Upper lobe of right lung (tissue), 1 donor: ENCODE results near the gene PTK7. TPM values are rescaled to one million over a fixed set of nuclear protein-coding genes. Genes with fewer than 3 reads are reported as not detected.

ENCODE experiments used
- ATAC-seq: fragments of 200-7000 bp; cut with Tn5 transposase; one replicate; pipeline ENCODE4 v1.9.1; 2020; ENCODE audit warnings: mild to moderate bottlenecking, moderate library complexity
- DNase-seq: peaks from one replicate; pipeline ENCODE4 v3.0.0-alpha.2; 2020
- H3K27ac ChIP-seq: fragments of 200-600 bp; one replicate; pipeline ENCODE4 v1.8.0; 2022
- H3K27me3 ChIP-seq: fragments of 200-600 bp; one replicate; pipeline ENCODE4 v1.8.0; 2022; ENCODE audit warnings: mild to moderate bottlenecking
- H3K36me3 ChIP-seq: fragments of 200-600 bp; one replicate; pipeline ENCODE4 v1.8.0; 2022
- H3K4me1 ChIP-seq: fragments of 200-600 bp; one replicate; pipeline ENCODE4 v1.8.0; 2022
- H3K4me3 ChIP-seq: fragments of 200-600 bp; one replicate; pipeline ENCODE4 v1.8.0; 2022; ENCODE audit warnings: mild to moderate bottlenecking
- H3K9me3 ChIP-seq: fragments of 200-600 bp; one replicate; pipeline ENCODE4 v1.8.0; 2022
- CTCF ChIP-seq: fragments of 200-600 bp; IDR thresholded peaks from one replicate; pipeline ENCODE4 v1.8.0; 2022; ENCODE audit warnings: antibody characterized with exemption
- intact Hi-C: fragments of 100-400 bp; cut with DNase I; formaldehyde crosslinking; loops from one replicate; pipeline ENCODE4 v1.11.0; 2022
- total RNA-seq: library from RNA; stranded (reverse); fragmentation: NEBNext Ultra II Directional; extraction: Animal tissue kit (Norgen Biotek cat#: 25700); gene quantifications from one replicate; pipeline ENCODE4 v1.2.1, GENCODE V29; 2021
- donor health status: DM: no; HTN: yes; CAD: no; lungs with severe emphysema.

Gene PTK7
- total RNA-seq, 1 donor from 2014 or later: 97.1 TPM

- H3K36me3 ChIP-seq: peaks cover 80% of the 10 kb centered on the region
- no peak overlapping the region for H3K27ac ChIP-seq
- ATAC-seq (no peak), DNase-seq (no peak)
- no peak overlapping the region for H3K4me3 ChIP-seq
- intact Hi-C loops: no loop called here
- no peaks in the 10 kb centered on the region for H3K4me1 ChIP-seq
- TF ChIP-seq CTCF: no peak
- no peaks in the 10 kb centered on the region for H3K9me3 ChIP-seq
- no peaks in the 10 kb centered on the region for H3K27me3 ChIP-seq
Observed at GRCh38 chr6:43034190-43034525, 42.0 kb upstream of the PTK7 start.

- peaks cover 81% of the 10 kb centered on the region for H3K36me3 ChIP-seq
- no peak for TF ChIP-seq CTCF
- no peak overlapping the region for H3K27ac ChIP-seq
- H3K9me3 ChIP-seq: no peaks in the 10 kb centered on the region
- peak; percentile 5 for ATAC-seq
- no peaks in the 10 kb centered on the region for H3K4me1 ChIP-seq
- DNase-seq: no peak
- no peaks in the 10 kb centered on the region for H3K27me3 ChIP-seq
- H3K4me3 ChIP-seq: no peak overlapping the region
- intact Hi-C loops: no loop called here
Observed at GRCh38 chr6:43035495-43036194, 40.5 kb upstream of the PTK7 start.

- ATAC-seq (no peak), DNase-seq (no peak)
- Histone ChIP-seq H3K4me1 (no peaks in the 10 kb centered on the region), H3K27me3 (no peaks in the 10 kb centered on the region), H3K9me3 (no peaks in the 10 kb centered on the region), H3K36me3 (peaks cover 76% of the 10 kb centered on the region), H3K4me3 (no peak overlapping the region), H3K27ac (no peak overlapping the region)
- TF ChIP-seq CTCF: no peak
- intact Hi-C loops: no loop called here
Observed at GRCh38 chr6:43036712-43037111, 39.4 kb upstream of the PTK7 start.

GRCh38 chr6:43037197-43037596 is 38.9 kb upstream of the PTK7 start:
- Histone ChIP-seq H3K9me3 (no peaks in the 10 kb centered on the region), H3K27ac (no peak overlapping the region), H3K4me1 (no peaks in the 10 kb centered on the region), H3K4me3 (no peak overlapping the region), H3K36me3 (peaks cover 72% of the 10 kb centered on the region), H3K27me3 (no peaks in the 10 kb centered on the region)
- intact Hi-C loops: no loop called here
- ATAC-seq: no peak
- no peak for DNase-seq
- no peak for TF ChIP-seq CTCF

- H3K4me3 ChIP-seq: no peak overlapping the region
- no peaks in the 10 kb centered on the region for H3K4me1 ChIP-seq
- ATAC-seq (peak; percentile 18), DNase-seq (no peak)
- H3K9me3 ChIP-seq: no peaks in the 10 kb centered on the region
- intact Hi-C loops: no loop called here
- H3K36me3 ChIP-seq: peaks cover 71% of the 10 kb centered on the region
- H3K27ac ChIP-seq: no peak overlapping the region
- no peak for TF ChIP-seq CTCF
- no peaks in the 10 kb centered on the region for H3K27me3 ChIP-seq
Observed at GRCh38 chr6:43037706-43038105, 38.4 kb upstream of the PTK7 start.

GRCh38 chr6:43038727-43039126 is 37.4 kb upstream of the PTK7 start:
- intact Hi-C loops: no loop called here
- Histone ChIP-seq H3K27ac (no peak overlapping the region), H3K4me1 (no peaks in the 10 kb centered on the region), H3K36me3 (peaks cover 76% of the 10 kb centered on the region), H3K27me3 (no peaks in the 10 kb centered on the region), H3K9me3 (no peaks in the 10 kb centered on the region), H3K4me3 (no peak overlapping the region)
- ATAC-seq (no peak), DNase-seq (no peak)
- no peak for TF ChIP-seq CTCF
